KOPT-K1 (cell line): ENCODE measurements around the gene FGGY.
"Not testable (repeated sequence)": the region's sequence is repeated elsewhere in the genome, so short reads cannot be mapped to it uniquely, and the experiment has no call there.

ENCODE experiments used
- H3K27ac ChIP-seq: fragments of 200-600 bp; sonication (generic); 2 replicates; pipeline ENCODE4 v1.5.1; 2016; ENCODE audit warnings: antibody characterized with exemption, mild to moderate bottlenecking, low read depth, low read length; ENCODE audit not compliant: poor library complexity, severe bottlenecking
- H3K36me3 ChIP-seq: fragments of 200-600 bp; sonication (generic); 2 replicates; pipeline ENCODE4 v1.5.1; 2017; ENCODE audit warnings: antibody characterized with exemption, mild to moderate bottlenecking, low read length, moderate library complexity; ENCODE audit not compliant: insufficient read depth
- H3K9me3 ChIP-seq: fragments of 200-600 bp; sonication (generic); 2 replicates; pipeline ENCODE4 v1.5.1; 2017; ENCODE audit warnings: antibody characterized with exemption, low read length, mild to moderate bottlenecking; ENCODE audit not compliant: insufficient read depth, poor library complexity, severe bottlenecking

Gene FGGY

GRCh38 chr1:59568158-59568935, 271.5 kb downstream of the FGGY start:
- no peaks in the 10 kb centered on the region for H3K9me3 ChIP-seq
- H3K36me3 ChIP-seq, result no peaks in the 10 kb centered on the region
- no peak overlapping the region for H3K27ac ChIP-seq

GRCh38 chr1:59569198-59569597, 272.3 kb downstream of the FGGY start:
- Histone ChIP-seq H3K36me3 (no peaks in the 10 kb centered on the region), H3K9me3 (peaks cover 4% of the 10 kb centered on the region), H3K27ac (no peak overlapping the region)

- H3K9me3 ChIP-seq, result peaks cover 5% of the 10 kb centered on the region
- no peak overlapping the region for H3K27ac ChIP-seq
- no peaks in the 10 kb centered on the region for H3K36me3 ChIP-seq
These were observed 273.6 kb downstream of the FGGY start for GRCh38 chr1:59570524-59570923.

GRCh38 chr1:59574085-59574484, 277.2 kb downstream of the FGGY start:
- no peak overlapping the region for H3K27ac ChIP-seq
- H3K9me3 ChIP-seq, result peaks cover 5% of the 10 kb centered on the region
- no peaks in the 10 kb centered on the region for H3K36me3 ChIP-seq

GRCh38 chr1:59577774-59578173, 280.9 kb downstream of the FGGY start:
- Histone ChIP-seq H3K9me3 (peaks cover 5% of the 10 kb centered on the region), H3K27ac (no peak overlapping the region), H3K36me3 (no peaks in the 10 kb centered on the region)

- Histone ChIP-seq H3K9me3 (peaks cover under 1% of the 10 kb centered on the region), H3K27ac (no peak overlapping the region), H3K36me3 (no peaks in the 10 kb centered on the region)
These were observed 282.3 kb downstream of the FGGY start for GRCh38 chr1:59579222-59579621.

- Histone ChIP-seq H3K27ac (no peak overlapping the region), H3K9me3 (no peaks in the 10 kb centered on the region), H3K36me3 (no peaks in the 10 kb centered on the region)
These were observed 283.4 kb downstream of the FGGY start for GRCh38 chr1:59580257-59580656.

- not testable (repeated sequence) for H3K36me3 ChIP-seq, H3K27ac ChIP-seq, H3K9me3 ChIP-seq
These were observed 295.5 kb downstream of the FGGY start for GRCh38 chr1:59592410-59592809.

GRCh38 chr1:59592924-59593323, 296.0 kb downstream of the FGGY start:
- H3K27ac ChIP-seq, result no peak overlapping the region
- H3K36me3 ChIP-seq, result no peaks in the 10 kb centered on the region
- no peaks in the 10 kb centered on the region for H3K9me3 ChIP-seq

GRCh38 chr1:59593798-59594790, 297.2 kb downstream of the FGGY start:
- no peaks in the 10 kb centered on the region for H3K9me3 ChIP-seq
- H3K36me3 ChIP-seq, result no peaks in the 10 kb centered on the region
- no peak overlapping the region for H3K27ac ChIP-seq

- H3K27ac ChIP-seq, result no peak overlapping the region
- H3K9me3 ChIP-seq, result no peaks in the 10 kb centered on the region
- no peaks in the 10 kb centered on the region for H3K36me3 ChIP-seq
These were observed 298.9 kb downstream of the FGGY start for GRCh38 chr1:59595774-59596173.

GRCh38 chr1:59596432-59596831, 299.5 kb downstream of the FGGY start:
- H3K36me3 ChIP-seq, result no peaks in the 10 kb centered on the region
- no peak overlapping the region for H3K27ac ChIP-seq
- no peaks in the 10 kb centered on the region for H3K9me3 ChIP-seq

- Histone ChIP-seq H3K36me3 (no peaks in the 10 kb centered on the region), H3K27ac (no peak overlapping the region), H3K9me3 (no peaks in the 10 kb centered on the region)
These were observed 300.1 kb downstream of the FGGY start for GRCh38 chr1:59596956-59597355.

- Histone ChIP-seq H3K36me3 (no peaks in the 10 kb centered on the region), H3K9me3 (no peaks in the 10 kb centered on the region), H3K27ac (no peak overlapping the region)
These were observed 300.7 kb downstream of the FGGY start for GRCh38 chr1:59597420-59598119.

- no peaks in the 10 kb centered on the region for H3K9me3 ChIP-seq
- no peaks in the 10 kb centered on the region for H3K36me3 ChIP-seq
- H3K27ac ChIP-seq, result no peak overlapping the region
These were observed 301.2 kb downstream of the FGGY start for GRCh38 chr1:59598120-59598440.
